SK-N-SH (cell line): ENCODE results near the gene PDCD1. TPM values are rescaled to one million over a fixed set of nuclear protein-coding genes. Genes with fewer than 3 reads are reported as not detected.

Source experiments
- CTCF ChIA-PET: fragments of 300-600, 350-600 bp; formaldehyde crosslinking; extraction: SDS; loops from one replicate; lab custom pipeline; 2021; lab: Yijun Ruan, JAX
- POLR2A ChIA-PET: fragments of 350-600 bp; sonication (Branson Sonifier 250); formaldehyde crosslinking; extraction: SDS; loops from one replicate; lab custom pipeline; 2020; ENCODE audit warnings: antibody characterized with exemption, inconsistent platforms; lab: Yijun Ruan, JAX
- DNase-seq: peaks from one replicate; pipeline ENCODE4 v3.0.0; 2012
- H2AFZ ChIP-seq: fragments of 200-600 bp; sonication (generic); 2 replicates; pipeline ENCODE4 v1.8.1; 2016; ENCODE audit warnings: antibody characterized with exemption, mild to moderate bottlenecking, low read depth
- H3F3A ChIP-seq: fragments of 200-600 bp; sonication (generic); replicated peaks from 2 replicates; pipeline ENCODE3; 2016; ENCODE audit warnings: antibody characterized with exemption, mild to moderate bottlenecking; ENCODE audit not compliant: insufficient read depth
- H3K27ac ChIP-seq, 2 experiments: fragments of 200-500 bp in 1 of 2; fragments of 200-600 bp in 1 of 2; sonication (Bioruptor generic) in 1 of 2; sonication (generic), shearing (Covaris generic) in 1 of 2; 2 replicates each; pipeline versions ENCODE4 v1.5.1 to v1.6.1; 2014 to 2016; ENCODE audit warnings: low read depth in 2 of 2, inconsistent platforms in 1 of 2, low read length in 1 of 2, mild to moderate bottlenecking in 1 of 2, mixed read lengths in 1 of 2
- H3K27me3 ChIP-seq: fragments of 200-600 bp; sonication (generic), shearing (Covaris generic); 2 replicates; pipeline ENCODE4 v1.6.1; 2016; ENCODE audit warnings: mixed run types; ENCODE audit not compliant: insufficient read depth
- H3K36me3 ChIP-seq, 2 experiments: fragments of 200-500 bp in 1 of 2; fragments of 200-600 bp in 1 of 2; sonication (Bioruptor generic) in 1 of 2; sonication (generic) in 1 of 2; replicated peaks in 1 of 2; 2 replicates each; pipeline versions ENCODE3 to v1.5.1; 2014 to 2016; ENCODE audit warnings: low read length in 1 of 2, mild to moderate bottlenecking in 1 of 2; ENCODE audit not compliant: insufficient read depth in 2 of 2, control insufficient read depth in 1 of 2
- H3K4me1 ChIP-seq, 2 experiments: fragments of 200-500 bp in 1 of 2; fragments of 200-600 bp in 1 of 2; sonication (Bioruptor generic) in 1 of 2; sonication (generic), shearing (Covaris generic) in 1 of 2; 2 replicates each; pipeline versions ENCODE4 v1.5.1 to v1.6.1; 2014 to 2016; ENCODE audit warnings: low read depth in 1 of 2, low read length in 1 of 2, mixed run types in 1 of 2; ENCODE audit not compliant: insufficient read depth in 2 of 2, control insufficient read depth in 1 of 2
- H3K4me2 ChIP-seq: fragments of 200-600 bp; sonication (generic), shearing (Covaris generic); 2 replicates; pipeline ENCODE4 v1.6.1; 2017; ENCODE audit warnings: mixed run types
- H3K4me3 ChIP-seq, 2 experiments: fragments of 200-500 bp in 1 of 2; fragments of 200-600 bp in 1 of 2; sonication (Bioruptor generic) in 1 of 2; sonication (generic), shearing (Covaris generic) in 1 of 2; 2 replicates each; pipeline versions ENCODE4 v1.5.1 to v1.8.1; 2014 to 2016; ENCODE audit warnings: low read depth in 2 of 2, inconsistent platforms in 1 of 2, low read length in 1 of 2, mild to moderate bottlenecking in 1 of 2, mixed read lengths in 1 of 2, moderate library complexity in 1 of 2
- H3K79me2 ChIP-seq: fragments of 200-600 bp; sonication (generic); 2 replicates; pipeline ENCODE4 v1.8.1; 2017; ENCODE audit warnings: mild to moderate bottlenecking; ENCODE audit not compliant: insufficient read depth
- H3K9ac ChIP-seq: fragments of 200-600 bp; sonication (generic); 2 replicates; pipeline ENCODE4 v1.6.1; 2017; ENCODE audit warnings: mixed run types
- H3K9me2 ChIP-seq: fragments of 200-600 bp; sonication (generic); 2 replicates; pipeline ENCODE4 v1.6.1; 2017; ENCODE audit warnings: mixed run types
- H3K9me3 ChIP-seq: fragments of 200-600 bp; sonication (generic); 2 replicates; pipeline ENCODE4 v1.6.1; 2017; ENCODE audit warnings: mixed run types, mild to moderate bottlenecking, moderate library complexity
- H4K20me1 ChIP-seq: fragments of 200-600 bp; sonication (generic); 2 replicates; pipeline ENCODE4 v1.6.1; 2017; ENCODE audit warnings: mild to moderate bottlenecking, mixed run types; ENCODE audit not compliant: insufficient read depth
- CHD2 ChIP-seq: fragments of 150-350 bp; IDR thresholded peaks from 2 replicates; pipeline ENCODE4 v1.6.1; 2018; ENCODE audit warnings: low read length; ENCODE audit not compliant: partially characterized antibody
- EP300 ChIP-seq, 2 experiments: IDR thresholded peaks; 2 replicates each; pipeline versions ENCODE4 v1.4.0 to v1.6.1; 2012; ENCODE audit warnings: borderline replicate concordance in 1 of 2, low read depth in 1 of 2, low read length in 1 of 2
- FOSL2 ChIP-seq: IDR thresholded peaks from 2 replicates; pipeline ENCODE4 v1.4.0; 2012; ENCODE audit warnings: low read depth, mild to moderate bottlenecking, moderate library complexity, borderline replicate concordance
- JUND ChIP-seq: IDR thresholded peaks from 2 replicates; pipeline ENCODE4 v1.4.0; 2012
- MEF2A ChIP-seq: IDR thresholded peaks from 2 replicates; pipeline ENCODE4 v1.4.0; 2012; ENCODE audit warnings: low read depth, borderline replicate concordance
- MXI1 ChIP-seq: IDR thresholded peaks from 2 replicates; pipeline ENCODE4 v1.6.1; 2012; ENCODE audit warnings: mild to moderate bottlenecking, low read depth, low read length, improper control_type of control experiment
- NRF1 ChIP-seq: IDR thresholded peaks from 2 replicates; pipeline ENCODE4 v1.6.1; 2012; ENCODE audit warnings: low read depth, mild to moderate bottlenecking, low read length
- POLR2AphosphoS5 ChIP-seq: IDR thresholded peaks from 2 replicates; pipeline ENCODE4 v1.6.1; 2012; ENCODE audit warnings: low read depth, low read length
- RCOR1 ChIP-seq: fragments of 150-350 bp; IDR thresholded peaks from 2 replicates; pipeline ENCODE4 v1.6.1; 2017; ENCODE audit warnings: antibody characterized with exemption, low read length
- SMC3 ChIP-seq: IDR thresholded peaks from 2 replicates; pipeline ENCODE4 v1.6.1; 2012; ENCODE audit warnings: low read depth, low read length, improper control_type of control experiment
- TEAD4 ChIP-seq: IDR thresholded peaks from 2 replicates; pipeline ENCODE4 v1.4.0; 2012; ENCODE audit warnings: mild to moderate bottlenecking, borderline replicate concordance; ENCODE audit not compliant: insufficient read depth
- USF2 ChIP-seq: fragments of 150-350 bp; IDR thresholded peaks from 2 replicates; pipeline ENCODE4 v1.6.1; 2017; ENCODE audit warnings: antibody characterized with exemption, low read length, low read depth, borderline replicate concordance
- WGBS: methylation state at CpG from one replicate; pipeline ENCODE4 v1.1.6; 2017; ENCODE audit warnings: low lambda C conversion rate; 5-methylcytosine and 5-hydroxymethylcytosine counted together
- polyA plus RNA-seq, 3 experiments: library from polyadenylated mRNA; depleted of rRNA; stranded (reverse); fragments of >200 nt; gene quantifications; 2 replicates each; pipeline ENCODE4 v1.2.3, GENCODE V29; 2012
- TF ChIP-seq, protein P1 (sequence below): fragments of 150-350 bp; IDR thresholded peaks from 2 replicates; pipeline ENCODE4 v1.6.1; 2016; ENCODE audit warnings: mild to moderate bottlenecking, low read depth, low read length
- TF ChIP-seq, protein P2 (sequence below): IDR thresholded peaks from 2 replicates; pipeline ENCODE4 v1.4.0; 2012; ENCODE audit warnings: low read depth, borderline replicate concordance
- TF ChIP-seq, protein P3 (sequence below): IDR thresholded peaks from 2 replicates; pipeline ENCODE4; 2012

PDCD1 gene
- polyA plus RNA-seq, 1 of the 3 experiments (the other 2 are of a cell fraction): not detected

DNA sequence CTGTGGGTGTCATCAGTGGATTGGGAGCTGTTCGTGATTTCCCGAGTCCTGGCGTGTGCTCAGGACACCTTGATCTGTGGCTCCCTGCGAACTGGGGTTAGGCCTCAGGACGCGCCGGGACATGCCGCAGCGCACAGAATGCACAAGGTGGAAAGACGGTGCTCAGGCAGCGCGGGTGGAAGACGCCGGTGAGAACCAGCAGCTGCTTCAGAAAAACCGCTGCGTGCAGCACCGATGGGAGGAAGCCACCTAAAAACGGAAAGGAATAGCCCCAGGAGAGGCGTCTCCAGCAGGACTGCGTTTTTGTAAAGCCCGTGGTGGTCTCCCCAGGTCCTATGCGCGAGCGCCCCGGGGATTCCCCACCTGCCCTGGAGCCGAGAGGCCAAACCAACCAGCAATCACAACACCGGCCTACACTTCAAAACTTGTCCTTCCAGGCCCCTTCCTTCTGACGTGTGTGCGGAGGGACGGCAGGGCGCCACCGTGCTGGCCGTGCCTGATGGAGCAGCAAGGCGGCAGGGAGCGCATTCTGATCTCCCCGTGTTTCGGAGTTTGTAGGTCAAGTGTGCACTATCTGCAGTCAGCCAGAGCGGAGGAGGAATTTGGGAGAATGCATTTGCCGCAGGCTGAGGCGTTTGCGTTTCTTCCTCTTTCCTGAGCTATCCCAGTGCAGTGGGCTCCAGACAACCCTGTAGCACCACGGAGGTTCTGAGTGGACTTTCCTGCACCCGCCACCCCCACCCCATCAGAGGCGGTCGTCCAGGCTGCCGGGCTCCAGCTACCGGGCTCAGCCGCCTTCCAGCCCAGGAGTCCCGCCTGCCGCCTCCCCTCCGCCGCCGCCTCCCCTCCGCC lies 43.0 kb upstream of the PDCD1 start (continued):
- TF ChIP-seq USF2 (no peak), JUND (no peak), MXI1 (no peak)
- TF ChIP-seq, protein P1, sequence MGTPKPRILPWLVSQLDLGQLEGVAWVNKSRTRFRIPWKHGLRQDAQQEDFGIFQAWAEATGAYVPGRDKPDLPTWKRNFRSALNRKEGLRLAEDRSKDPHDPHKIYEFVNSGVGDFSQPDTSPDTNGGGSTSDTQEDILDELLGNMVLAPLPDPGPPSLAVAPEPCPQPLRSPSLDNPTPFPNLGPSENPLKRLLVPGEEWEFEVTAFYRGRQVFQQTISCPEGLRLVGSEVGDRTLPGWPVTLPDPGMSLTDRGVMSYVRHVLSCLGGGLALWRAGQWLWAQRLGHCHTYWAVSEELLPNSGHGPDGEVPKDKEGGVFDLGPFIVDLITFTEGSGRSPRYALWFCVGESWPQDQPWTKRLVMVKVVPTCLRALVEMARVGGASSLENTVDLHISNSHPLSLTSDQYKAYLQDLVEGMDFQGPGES: no peak

DNA sequence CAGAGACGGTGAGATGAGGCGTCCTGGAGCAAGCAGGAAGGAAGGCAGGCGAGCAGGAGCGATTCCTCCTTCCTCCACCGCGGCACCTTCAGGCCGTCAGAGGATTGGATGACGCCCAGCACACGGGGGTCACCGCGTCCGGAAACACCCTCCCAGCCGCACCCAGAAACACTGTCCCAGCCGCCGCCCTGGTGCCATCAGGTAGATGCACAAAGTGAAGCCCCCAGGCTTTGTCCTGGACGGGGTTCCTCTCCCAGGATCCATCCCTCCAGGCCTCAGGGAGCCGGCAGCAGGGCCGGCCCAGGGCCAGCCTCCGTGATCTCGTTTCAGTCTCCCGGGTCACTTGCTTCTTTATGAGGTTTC lies 42.3 kb upstream of the PDCD1 start:
- 94% methylated on average over 12 of the region's 21 CpGs for WGBS
- Histone ChIP-seq H3K4me2 (no peak overlapping the region), H3K9me3 (no peaks in the 10 kb centered on the region), H4K20me1 (no peaks in the 10 kb centered on the region), H2AFZ (no peak overlapping the region), H3F3A (no peaks in the 10 kb centered on the region), H3K79me2 (no peaks in the 10 kb centered on the region), H3K27ac (no peak overlapping the region; a peak in 1 of 4 replicates), H3K27me3 (no peaks in the 10 kb centered on the region), H3K9ac (no peak overlapping the region), H3K36me3 (no peaks in the 10 kb centered on the region), H3K4me3 (no peak overlapping the region), H3K9me2 (no peaks in the 10 kb centered on the region), H3K4me1 (peaks cover 0 to 23% of the 10 kb centered on the region in 2 experiments; a peak in 1 of 4 replicates)
- POLR2A ChIA-PET: no interaction called here
- TF ChIP-seq TEAD4 (no peak), MEF2A (no peak), EP300 (IDR thresholded peaks at IDR 0.05; ENCODE audit: borderline replicate concordance in 1 of 2, low read depth in 1 of 2, low read length in 1 of 2) (no peak), CHD2 (no peak), MXI1 (no peak), SMC3 (no peak), NRF1 (no peak), POLR2AphosphoS5 (no peak), FOSL2 (no peak), RCOR1 (no peak)
- TF ChIP-seq, protein P2, sequence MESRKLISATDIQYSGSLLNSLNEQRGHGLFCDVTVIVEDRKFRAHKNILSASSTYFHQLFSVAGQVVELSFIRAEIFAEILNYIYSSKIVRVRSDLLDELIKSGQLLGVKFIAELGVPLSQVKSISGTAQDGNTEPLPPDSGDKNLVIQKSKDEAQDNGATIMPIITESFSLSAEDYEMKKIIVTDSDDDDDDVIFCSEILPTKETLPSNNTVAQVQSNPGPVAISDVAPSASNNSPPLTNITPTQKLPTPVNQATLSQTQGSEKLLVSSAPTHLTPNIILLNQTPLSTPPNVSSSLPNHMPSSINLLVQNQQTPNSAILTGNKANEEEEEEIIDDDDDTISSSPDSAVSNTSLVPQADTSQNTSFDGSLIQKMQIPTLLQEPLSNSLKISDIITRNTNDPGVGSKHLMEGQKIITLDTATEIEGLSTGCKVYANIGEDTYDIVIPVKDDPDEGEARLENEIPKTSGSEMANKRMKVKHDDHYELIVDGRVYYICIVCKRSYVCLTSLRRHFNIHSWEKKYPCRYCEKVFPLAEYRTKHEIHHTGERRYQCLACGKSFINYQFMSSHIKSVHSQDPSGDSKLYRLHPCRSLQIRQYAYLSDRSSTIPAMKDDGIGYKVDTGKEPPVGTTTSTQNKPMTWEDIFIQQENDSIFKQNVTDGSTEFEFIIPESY: no peak
- TF ChIP-seq, protein P3, sequence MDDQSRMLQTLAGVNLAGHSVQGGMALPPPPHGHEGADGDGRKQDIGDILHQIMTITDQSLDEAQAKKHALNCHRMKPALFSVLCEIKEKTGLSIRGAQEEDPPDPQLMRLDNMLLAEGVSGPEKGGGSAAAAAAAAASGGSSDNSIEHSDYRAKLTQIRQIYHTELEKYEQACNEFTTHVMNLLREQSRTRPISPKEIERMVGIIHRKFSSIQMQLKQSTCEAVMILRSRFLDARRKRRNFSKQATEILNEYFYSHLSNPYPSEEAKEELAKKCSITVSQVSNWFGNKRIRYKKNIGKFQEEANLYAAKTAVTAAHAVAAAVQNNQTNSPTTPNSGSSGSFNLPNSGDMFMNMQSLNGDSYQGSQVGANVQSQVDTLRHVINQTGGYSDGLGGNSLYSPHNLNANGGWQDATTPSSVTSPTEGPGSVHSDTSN: no peak
- no peak for DNase-seq
- CTCF ChIA-PET: no interaction called here
